Ascending aorta (tissue), 2 donors: Measurements from ENCODE around the gene ISG20L2. TPM values are rescaled to one million over a fixed set of nuclear protein-coding genes. Genes with fewer than 3 reads are reported as not detected.

Experiments used
- DNase-seq, 2 donors: peaks; one replicate each; pipeline ENCODE4 v3.0.0-alpha.2; 2019; ENCODE audit warnings: low spot score in 2 of 2
- H3K27ac ChIP-seq, 2 donors: fragments of 200-600 bp; sonication (generic); one replicate each; pipeline ENCODE4 v1.5.1; 2016 to 2017; ENCODE audit warnings: mild to moderate bottlenecking in 1 of 2
- H3K27me3 ChIP-seq: fragments of 200-600 bp; sonication (generic); one replicate; pipeline ENCODE4 v1.5.1; 2017
- H3K36me3 ChIP-seq, 2 donors: fragments of 200-600 bp; sonication (generic); one replicate each; pipeline ENCODE4 v1.5.1; 2016
- H3K4me1 ChIP-seq, 2 donors: fragments of 200-600 bp; sonication (generic); one replicate each; pipeline ENCODE4 v1.5.1; 2016 to 2017; ENCODE audit warnings: mild to moderate bottlenecking in 1 of 2
- H3K4me3 ChIP-seq, 2 donors: fragments of 200-600 bp; sonication (generic); one replicate each; pipeline ENCODE4 v1.5.1; 2016 to 2017; ENCODE audit warnings: mild to moderate bottlenecking in 1 of 2
- H3K9me3 ChIP-seq, 2 donors: fragments of 200-600 bp; sonication (generic); one replicate each; pipeline ENCODE4 v1.5.1; 2016
- intact Hi-C: fragments of 100-400 bp; cut with DNase I; formaldehyde crosslinking; loops from one replicate; pipeline ENCODE4 v1.15.1; 2023
- total RNA-seq: library from RNA; depleted of rRNA; stranded (reverse); fragments of >200 nt; gene quantifications from one replicate; pipeline ENCODE4 v1.1.0, GENCODE V29; 2016
- TF ChIP-seq, protein P1 (sequence below), 3 experiments: fragments of 200-600 bp in 2 of 3; fragments of 450-650 bp in 1 of 3; sonication (generic) in 2 of 3; IDR thresholded peaks; one replicate each; pipeline ENCODE4 v1.5.1; 2016 to 2019; ENCODE audit warnings: antibody characterized with exemption in 3 of 3, mild to moderate bottlenecking in 1 of 3, moderate library complexity in 1 of 3

The ISG20L2 gene
- total RNA-seq, 1 donor from 2014 or later = 7.8 TPM

DNA sequence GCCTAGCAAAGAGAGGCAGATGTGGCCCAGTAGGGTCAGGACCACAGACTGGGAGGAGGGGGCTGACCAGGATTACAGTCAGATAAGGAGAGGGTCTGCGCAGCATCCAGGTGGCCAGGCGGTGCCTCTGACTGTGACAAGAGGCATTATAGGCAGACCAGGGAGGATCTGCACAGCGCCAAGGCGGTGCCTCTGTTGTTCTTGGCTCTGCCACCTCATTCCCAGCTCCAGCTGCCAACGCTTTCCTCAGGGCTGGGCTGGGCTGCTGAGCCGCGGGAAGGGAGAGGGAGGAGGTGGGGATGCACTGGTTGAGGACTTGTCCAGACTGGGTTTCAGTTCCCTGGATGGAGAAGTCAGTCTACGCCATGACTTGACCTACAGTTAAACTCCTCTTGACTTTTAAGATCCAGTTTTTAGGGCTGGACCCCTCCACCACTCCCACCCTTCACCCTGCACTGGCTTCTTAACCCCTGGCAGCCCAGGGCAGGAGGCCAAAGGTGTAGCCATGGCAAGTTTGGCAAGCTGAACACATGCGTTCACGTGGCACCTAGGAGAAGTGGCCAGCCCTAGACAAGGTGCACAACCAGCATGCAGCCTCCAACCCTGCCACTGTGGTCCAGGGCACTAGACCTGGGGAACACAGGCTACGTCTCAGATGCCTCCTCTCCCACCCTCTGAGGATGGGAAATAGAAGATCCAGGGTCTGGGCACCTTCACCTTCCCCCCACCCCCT, 18.6 kb downstream of the ISG20L2 start:
- Histone ChIP-seq H3K27me3 (no peaks in the 10 kb centered on the region), H3K4me1 (peaks cover 5 to 32% of the 10 kb centered on the region in 2 donors)

GRCh38 chr1:156709031-156709430, 19.5 kb downstream of the ISG20L2 start:
- intact Hi-C loops = loop anchor here (5.0 kb wide), 1 partner anchor 58 kb away; the partner anchor contains the start of gene PRCC
- DNase-seq = no peak
- Histone ChIP-seq H3K27ac (peak overlapping the region; percentile 53 to 76), H3K9me3 (no peaks in the 10 kb centered on the region), H3K4me3 (no peak overlapping the region), H3K4me1 (peaks cover 10 to 38% of the 10 kb centered on the region in 2 donors), H3K36me3 (no peaks in the 10 kb centered on the region), H3K27me3 (no peaks in the 10 kb centered on the region)
- TF ChIP-seq, protein P1, sequence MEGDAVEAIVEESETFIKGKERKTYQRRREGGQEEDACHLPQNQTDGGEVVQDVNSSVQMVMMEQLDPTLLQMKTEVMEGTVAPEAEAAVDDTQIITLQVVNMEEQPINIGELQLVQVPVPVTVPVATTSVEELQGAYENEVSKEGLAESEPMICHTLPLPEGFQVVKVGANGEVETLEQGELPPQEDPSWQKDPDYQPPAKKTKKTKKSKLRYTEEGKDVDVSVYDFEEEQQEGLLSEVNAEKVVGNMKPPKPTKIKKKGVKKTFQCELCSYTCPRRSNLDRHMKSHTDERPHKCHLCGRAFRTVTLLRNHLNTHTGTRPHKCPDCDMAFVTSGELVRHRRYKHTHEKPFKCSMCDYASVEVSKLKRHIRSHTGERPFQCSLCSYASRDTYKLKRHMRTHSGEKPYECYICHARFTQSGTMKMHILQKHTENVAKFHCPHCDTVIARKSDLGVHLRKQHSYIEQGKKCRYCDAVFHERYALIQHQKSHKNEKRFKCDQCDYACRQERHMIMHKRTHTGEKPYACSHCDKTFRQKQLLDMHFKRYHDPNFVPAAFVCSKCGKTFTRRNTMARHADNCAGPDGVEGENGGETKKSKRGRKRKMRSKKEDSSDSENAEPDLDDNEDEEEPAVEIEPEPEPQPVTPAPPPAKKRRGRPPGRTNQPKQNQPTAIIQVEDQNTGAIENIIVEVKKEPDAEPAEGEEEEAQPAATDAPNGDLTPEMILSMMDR (IDR thresholded peaks at IDR 0.05) = no peak

More for the DNA sequence above, 18.6 kb downstream of the ISG20L2 start:
- Histone ChIP-seq H3K4me3 (no peak overlapping the region), H3K9me3 (no peaks in the 10 kb centered on the region), H3K36me3 (no peaks in the 10 kb centered on the region), H3K27ac (peak overlapping the region; percentile 53 to 76)
- intact Hi-C loops = loop anchor here (5.0 kb wide), 1 partner anchor 57 kb away; the partner anchor contains the start of gene PRCC
- DNase-seq = peak; percentile 23 to 85
- TF ChIP-seq, protein P1 (IDR thresholded peaks at IDR 0.05) = no peak

- Histone ChIP-seq H3K27me3 (no peaks in the 10 kb centered on the region), H3K27ac (peak overlapping the region; percentile 60 to 76), H3K9me3 (no peaks in the 10 kb centered on the region), H3K4me1 (peaks cover 10 to 38% of the 10 kb centered on the region in 2 donors), H3K4me3 (no peak overlapping the region), H3K36me3 (no peaks in the 10 kb centered on the region)
- TF ChIP-seq, protein P1 (IDR thresholded peaks at IDR 0.05) = no peak
- no peak for DNase-seq
- intact Hi-C loops = loop anchor here (5.0 kb wide), 1 partner anchor 59 kb away; the partner anchor contains the start of gene PRCC
Measured at GRCh38 chr1:156708218-156708661, 20.3 kb downstream of the ISG20L2 start.

- DNase-seq = no peak
- TF ChIP-seq, protein P1 (IDR thresholded peaks at IDR 0.05) = no peak
- H3K4me1 ChIP-seq = peaks cover 10 to 38% of the 10 kb centered on the region in 2 donors
- H3K36me3 ChIP-seq = no peaks in the 10 kb centered on the region
- no peaks in the 10 kb centered on the region for H3K9me3 ChIP-seq
- intact Hi-C loops = loop anchor here (5.0 kb wide), 1 partner anchor 60 kb away; the partner anchor contains the start of gene PRCC
- no peaks in the 10 kb centered on the region for H3K27me3 ChIP-seq
- peak overlapping the region; percentile 69 to 76 for H3K27ac ChIP-seq
- no peak overlapping the region for H3K4me3 ChIP-seq
Measured at GRCh38 chr1:156707417-156708217, 20.9 kb downstream of the ISG20L2 start.

GRCh38 chr1:156706657-156707416, 21.7 kb downstream of the ISG20L2 start:
- intact Hi-C loops = loop anchor here (1.0 to 5.0 kb wide), 2 partner anchors 18 to 60 kb away; partner anchors contain the start of gene PRCC
- peaks cover 10 to 38% of the 10 kb centered on the region in 2 donors for H3K4me1 ChIP-seq
- no peaks in the 10 kb centered on the region for H3K36me3 ChIP-seq
- peak overlapping the region; percentile 69 to 76 for H3K27ac ChIP-seq
- no peaks in the 10 kb centered on the region for H3K9me3 ChIP-seq
- peak overlapping the region; percentile 58 to 69 for H3K4me3 ChIP-seq
- no peaks in the 10 kb centered on the region for H3K27me3 ChIP-seq
- TF ChIP-seq, protein P1 (IDR thresholded peaks at IDR 0.05) = no peak
- peak in 1 of 2 donors; percentile 79 for DNase-seq
